ENCODE measurements around the gene C3orf70.

The C3orf70 gene

GRCh38 chr3:185065059-185065458 is 87.8 kb downstream of the C3orf70 start:
- TF ChIP-seq ZBTB7A (tag by site-specific recombination; IDR thresholded peaks at IDR 0.05; ENCODE audit: low read depth) (no peak), ZBTB48 (tag by site-specific recombination; IDR thresholded peaks at IDR 0.05) (no peak), IKZF3 (tag by site-specific recombination; IDR thresholded peaks at IDR 0.05) (no peak), ZNF350 (tag by site-specific recombination; IDR thresholded peaks at IDR 0.05) (no peak), ZNF175 (tag by site-specific recombination; IDR thresholded peaks at IDR 0.05) (no peak), ZNF146 (tag by site-specific recombination; IDR thresholded peaks at IDR 0.05) (no peak), ZNF433 (tag by site-specific recombination; IDR thresholded peaks at IDR 0.05; ENCODE audit: low read depth) (no peak), ZNF513 (tag by site-specific recombination; IDR thresholded peaks at IDR 0.05) (no peak), ZNF530 (tag by site-specific recombination; IDR thresholded peaks at IDR 0.05; ENCODE audit: low read depth) (no peak), ZNF391 (tag by site-specific recombination; IDR thresholded peaks at IDR 0.05; ENCODE audit: borderline replicate concordance, low read depth) (no peak), ZNF423 (tag by site-specific recombination; IDR thresholded peaks at IDR 0.05) (no peak), ZNF311 (tag by site-specific recombination; IDR thresholded peaks at IDR 0.05; ENCODE audit: borderline replicate concordance) (no peak), KLF8 (tag by site-specific recombination; IDR thresholded peaks at IDR 0.05) (no peak), ZNF654 (tag by site-specific recombination; IDR thresholded peaks at IDR 0.05; ENCODE audit: low read depth) (no peak)
- TF ChIP-seq, protein P1, sequence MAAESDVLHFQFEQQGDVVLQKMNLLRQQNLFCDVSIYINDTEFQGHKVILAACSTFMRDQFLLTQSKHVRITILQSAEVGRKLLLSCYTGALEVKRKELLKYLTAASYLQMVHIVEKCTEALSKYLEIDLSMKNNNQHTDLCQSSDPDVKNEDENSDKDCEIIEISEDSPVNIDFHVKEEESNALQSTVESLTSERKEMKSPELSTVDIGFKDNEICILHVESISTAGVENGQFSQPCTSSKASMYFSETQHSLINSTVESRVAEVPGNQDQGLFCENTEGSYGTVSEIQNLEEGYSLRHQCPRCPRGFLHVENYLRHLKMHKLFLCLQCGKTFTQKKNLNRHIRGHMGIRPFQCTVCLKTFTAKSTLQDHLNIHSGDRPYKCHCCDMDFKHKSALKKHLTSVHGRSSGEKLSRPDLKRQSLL (tag by site-specific recombination; IDR thresholded peaks at IDR 0.05): no peak
- H3K4me3 ChIP-seq (ENCODE audit: low read depth, low read length): no peak overlapping the region
- ChIA-PET CTCF (interaction anchor here (1.2 kb wide), 1 partner anchor 244 kb away, joined by 4 read pairs; no protein-coding TSS in a partner anchor), POLR2A (no interaction called here)
- no peak overlapping the region for H3K27ac ChIP-seq (ENCODE audit: extremely low read depth, low read depth, low read length)
- no peaks in the 10 kb centered on the region for H3K36me3 ChIP-seq (ENCODE audit: control insufficient read depth in 2 of 2, insufficient read depth in 1 of 2, low read length in 2 of 2)
- H3K9me3 ChIP-seq (ENCODE audit: control insufficient read depth, insufficient read depth, low read depth, low read length): no peaks in the 10 kb centered on the region
- H3K4me1 ChIP-seq (ENCODE audit: control insufficient read depth, insufficient read depth, low read length): no peaks in the 10 kb centered on the region

DNA sequence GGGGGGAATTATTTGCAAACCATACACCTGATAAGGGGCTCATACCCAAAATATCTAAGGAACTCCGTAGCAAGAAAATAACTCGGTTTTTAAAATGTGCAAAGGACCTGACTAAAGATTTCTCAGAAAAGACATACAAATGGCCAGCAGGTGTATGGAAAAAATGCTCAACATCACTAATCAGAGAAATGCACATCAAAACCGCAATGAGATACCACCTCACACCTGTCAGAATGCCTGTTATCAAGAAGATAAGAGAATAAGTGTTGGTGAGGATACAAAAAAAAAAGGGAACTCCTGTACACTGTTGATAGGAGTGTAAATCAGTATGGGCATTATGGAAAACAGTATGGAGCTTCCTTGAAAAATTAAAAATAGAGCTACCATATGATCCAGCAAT is 89.4 kb downstream of the C3orf70 start:
- no peaks in the 10 kb centered on the region for H3K9me3 ChIP-seq (ENCODE audit: control insufficient read depth, insufficient read depth, low read depth, low read length)
- no peak overlapping the region for H3K4me3 ChIP-seq (ENCODE audit: low read depth, low read length)
- ChIA-PET CTCF (no interaction called here), POLR2A (no interaction called here)
- H3K4me1 ChIP-seq (ENCODE audit: control insufficient read depth, insufficient read depth, low read length): no peaks in the 10 kb centered on the region
- H3K36me3 ChIP-seq (ENCODE audit: control insufficient read depth in 2 of 2, insufficient read depth in 1 of 2, low read length in 2 of 2): no peaks in the 10 kb centered on the region
- no peak overlapping the region for H3K27ac ChIP-seq (ENCODE audit: extremely low read depth, low read depth, low read length)
- no peak for TF ChIP-seq KLF9 (tag by site-specific recombination; IDR thresholded peaks at IDR 0.05; ENCODE audit: low read depth)
- no peak for TF ChIP-seq ZNF843 (tag by site-specific recombination; IDR thresholded peaks at IDR 0.05)
- TF ChIP-seq, protein P2, sequence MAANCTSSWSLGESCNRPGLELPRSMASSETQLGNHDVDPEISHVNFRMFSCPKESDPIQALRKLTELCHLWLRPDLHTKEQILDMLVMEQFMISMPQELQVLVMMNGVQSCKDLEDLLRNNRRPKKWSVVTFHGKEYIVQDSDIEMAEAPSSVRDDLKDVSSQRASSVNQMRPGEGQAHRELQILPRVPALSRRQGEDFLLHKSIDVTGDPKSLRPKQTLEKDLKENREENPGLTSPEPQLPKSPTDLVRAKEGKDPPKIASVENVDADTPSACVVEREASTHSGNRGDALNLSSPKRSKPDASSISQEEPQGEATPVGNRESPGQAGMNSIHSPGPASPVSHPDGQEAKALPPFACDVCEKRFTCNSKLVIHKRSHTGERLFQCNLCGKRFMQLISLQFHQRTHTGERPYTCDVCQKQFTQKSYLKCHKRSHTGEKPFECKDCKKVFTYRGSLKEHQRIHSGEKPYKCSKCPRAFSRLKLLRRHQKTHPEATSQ (tag by site-specific recombination; IDR thresholded peaks at IDR 0.05): no peak
- no peak for TF ChIP-seq GLI4 (tag by site-specific recombination; IDR thresholded peaks at IDR 0.05)

DNA sequence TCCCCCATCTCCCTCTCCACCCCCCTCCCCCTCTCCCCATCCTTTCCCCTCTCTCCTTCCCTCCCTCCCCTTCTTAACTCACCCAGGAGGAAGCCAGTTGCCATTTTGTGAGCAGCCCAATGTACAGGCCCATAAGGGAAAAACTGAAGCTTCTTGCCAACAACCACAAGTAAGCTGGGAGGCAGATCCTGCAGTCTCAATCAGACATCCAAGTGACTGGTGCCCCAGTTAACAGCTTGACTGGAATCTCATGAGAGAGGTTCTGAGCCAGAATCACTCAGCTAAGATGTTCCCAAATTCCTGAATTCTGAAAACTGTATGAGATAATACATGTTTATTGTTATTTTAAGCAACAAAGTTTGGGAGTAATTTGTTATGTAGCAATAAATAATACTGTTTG is 90.7 kb downstream of the C3orf70 start:
- TF ChIP-seq, protein P1 (tag by site-specific recombination; IDR thresholded peaks at IDR 0.05): no peak
- no peak for TF ChIP-seq ZNF202 (tag by site-specific recombination; IDR thresholded peaks at IDR 0.05; ENCODE audit: borderline replicate concordance)
- no peak overlapping the region for H3K4me3 ChIP-seq (ENCODE audit: low read depth, low read length)
- ChIA-PET CTCF (no interaction called here), POLR2A (no interaction called here)
- no peaks in the 10 kb centered on the region for H3K4me1 ChIP-seq (ENCODE audit: control insufficient read depth, insufficient read depth, low read length)
- no peak overlapping the region for H3K27ac ChIP-seq (ENCODE audit: extremely low read depth, low read depth, low read length)
- no peaks in the 10 kb centered on the region for H3K36me3 ChIP-seq (ENCODE audit: control insufficient read depth in 2 of 2, insufficient read depth in 1 of 2, low read length in 2 of 2)
- no peaks in the 10 kb centered on the region for H3K9me3 ChIP-seq (ENCODE audit: control insufficient read depth, insufficient read depth, low read depth, low read length)

All from HEK293 (cell line).